Panc1 (cell line): ENCODE data around the gene FGA. TPM values are rescaled to one million over a fixed set of nuclear protein-coding genes. Genes with fewer than 3 reads are reported as not detected.

Source experiments
- ATAC-seq: fragments of 200-7000 bp; cut with Tn5 transposase; 2 replicates; pipeline ENCODE4 v1.9.1; 2020; ENCODE audit warnings: mild to moderate bottlenecking, moderate library complexity
- BruUV-seq: library from RNA; stranded (reverse); fragments of 400-500 nt; replicated peaks from 2 replicates; lab custom pipeline; 2021; lab: Mats Ljungman, UMichigan
- CTCF ChIA-PET: fragments of 300-600 bp; sonication (Branson Sonifier 250); formaldehyde crosslinking; loops from one replicate; lab custom pipeline; 2022; ENCODE audit warnings: antibody characterized with exemption; lab: Charles Lee
- POLR2A ChIA-PET: fragments of 300-600 bp; sonication (Branson Sonifier 250); formaldehyde crosslinking; loops from one replicate; lab custom pipeline; 2022; ENCODE audit warnings: antibody characterized with exemption; lab: Charles Lee
- DNase-seq: peaks from one replicate; pipeline ENCODE4 v3.0.0-alpha.2; 2010; ENCODE audit warnings: low read depth, low spot score
- H3K27ac ChIP-seq: 2 replicates; pipeline ENCODE4 v1.5.1; 2011; ENCODE audit warnings: mild to moderate bottlenecking, low read length, inconsistent platforms
- H3K27me3 ChIP-seq: fragments of 200-500 bp; sonication (Bioruptor generic); 2 replicates; pipeline ENCODE4 v1.6.0; 2014; ENCODE audit warnings: low read length, inconsistent platforms; ENCODE audit not compliant: control insufficient read depth, insufficient read depth
- H3K36me3 ChIP-seq: fragments of 200-500 bp; sonication (Bioruptor generic); 2 replicates; pipeline ENCODE4 v1.5.1; 2014; ENCODE audit warnings: inconsistent platforms, mild to moderate bottlenecking, low read length, moderate library complexity; ENCODE audit not compliant: control insufficient read depth, insufficient read depth
- H3K4me1 ChIP-seq: 2 replicates; pipeline ENCODE4 v1.5.1; 2011; ENCODE audit warnings: inconsistent platforms, mild to moderate bottlenecking, low read length, moderate library complexity; ENCODE audit not compliant: control insufficient read depth, insufficient read depth
- H3K4me3 ChIP-seq, 2 experiments: 2 replicates each; pipeline ENCODE4 v1.5.1; 2011 to 2012; ENCODE audit warnings: low read depth in 2 of 2, low read length in 2 of 2, mild to moderate bottlenecking in 2 of 2, inconsistent platforms in 1 of 2, moderate library complexity in 1 of 2
- H3K9me3 ChIP-seq: fragments of 200-500 bp; sonication (Bioruptor generic); 2 replicates; pipeline ENCODE4 v1.5.1; 2014; ENCODE audit warnings: low read depth, mild to moderate bottlenecking, inconsistent platforms, low read length, moderate library complexity; ENCODE audit not compliant: control insufficient read depth, insufficient read depth
- CTCF ChIP-seq: fragments of 450-650 bp; IDR thresholded peaks from 2 replicates; pipeline ENCODE4 v1.5.1; 2017; ENCODE audit warnings: mild to moderate bottlenecking
- POLR2AphosphoS5 ChIP-seq: IDR thresholded peaks from 2 replicates; pipeline ENCODE4 v1.6.1; 2012; ENCODE audit warnings: mild to moderate bottlenecking, low read depth, low read length, moderate library complexity
- REST ChIP-seq, 2 experiments: IDR thresholded peaks; 2 replicates each; pipeline ENCODE4 v1.6.1; 2011 to 2012; ENCODE audit warnings: low read depth in 2 of 2, control low read depth in 1 of 2, low read length in 1 of 2, mild to moderate bottlenecking in 1 of 2, moderate library complexity in 1 of 2; ENCODE audit not compliant: insufficient read depth in 1 of 2
- SIN3A ChIP-seq: IDR thresholded peaks from 2 replicates; pipeline ENCODE4 v1.6.1; 2012; ENCODE audit warnings: low read depth, mild to moderate bottlenecking, low read length, moderate library complexity, borderline replicate concordance; ENCODE audit not compliant: insufficient read depth
- TCF7L2 ChIP-seq: IDR thresholded peaks from 2 replicates; pipeline ENCODE4 v1.6.1; 2011; ENCODE audit warnings: mild to moderate bottlenecking, low read depth, low read length, inconsistent platforms
- in situ Hi-C: cut with HindIII; loops from 2 replicates; pipeline ENCODE4 v1.10.0; 2016; ENCODE audit warnings: low sequenced_read_pairs, low pct_unique_long_range_greater_than_20kb
- intact Hi-C: fragments of 100-400 bp; cut with micrococcal nuclease; formaldehyde crosslinking; loops from one replicate; pipeline ENCODE4 v1.10.0; 2022; ENCODE audit not compliant: unreplicated experiment
- total RNA-seq: library from RNA; stranded (reverse); gene quantifications from one replicate; pipeline ENCODE4 v1.2.1, GENCODE V29; 2021; ENCODE audit not compliant: unreplicated experiment

FGA gene
- total RNA-seq, 1 experiment from 2014 or later = 2.7 TPM

- DNase-seq = no peak
- in situ Hi-C loops (no loop called here), intact Hi-C loops (loop anchor here (2.0 kb wide), 1 partner anchor 59 kb away; no protein-coding TSS in a partner anchor)
- H3K9me3 ChIP-seq = no peaks in the 10 kb centered on the region
- H3K4me1 ChIP-seq = no peaks in the 10 kb centered on the region
- H3K27me3 ChIP-seq = no peaks in the 10 kb centered on the region
- no peak overlapping the region for H3K27ac ChIP-seq
- ChIA-PET CTCF (interaction anchor here (1.3 to 1.5 kb wide), 2 partner anchors 20 to 66 kb away, joined by 3 to 5 read pairs; no protein-coding TSS in a partner anchor), POLR2A (no interaction called here)
- no peaks in the 10 kb centered on the region for H3K36me3 ChIP-seq
- ATAC-seq = no peak
- no peak for TF ChIP-seq CTCF
- no peak for TF ChIP-seq POLR2AphosphoS5
- no TSS peak for BruUV-seq
- H3K4me3 ChIP-seq = no peak overlapping the region
Observed at GRCh38 chr4:154617820-154618317, 27.3 kb upstream of the FGA start.

GRCh38 chr4:154616731-154617130 lies 26.2 kb upstream of the FGA start:
- no peaks in the 10 kb centered on the region for H3K27me3 ChIP-seq
- CTCF ChIA-PET = no interaction called here
- intact Hi-C loops = no loop called here
- no peak for ATAC-seq
- no peak overlapping the region for H3K27ac ChIP-seq
- no peaks in the 10 kb centered on the region for H3K4me1 ChIP-seq
- BruUV-seq = no TSS peak
- H3K36me3 ChIP-seq = no peaks in the 10 kb centered on the region
- DNase-seq = no peak
- POLR2A ChIA-PET = no interaction called here
- in situ Hi-C loops = no loop called here
- H3K4me3 ChIP-seq = no peak overlapping the region
- no peaks in the 10 kb centered on the region for H3K9me3 ChIP-seq
- no peak for TF ChIP-seq CTCF
- no peak for TF ChIP-seq SIN3A
- TF ChIP-seq POLR2AphosphoS5 = no peak
- TF ChIP-seq TCF7L2 = no peak
- TF ChIP-seq REST (IDR thresholded peaks at IDR 0.05; ENCODE audit: insufficient read depth in 1 of 2, low read depth in 2 of 2, low read length in 1 of 2) = no peak
